NCI-H524 treated with DMSO at 0.1 percent for 48 hours (cell line): ENCODE results near the gene TBC1D13.
"Not testable (repeated sequence)": the region's sequence is repeated elsewhere in the genome, so short reads cannot be mapped to it uniquely, and the experiment has no call there.

Experiments used
- DNase-seq: peaks from one replicate; lab custom pipeline; 2025; lab: John Stamatoyannopoulos, UW

Gene TBC1D13

GRCh38 chr9:128846680-128847030, 59.6 kb downstream of the TBC1D13 start:
- no peak for DNase-seq

DNA sequence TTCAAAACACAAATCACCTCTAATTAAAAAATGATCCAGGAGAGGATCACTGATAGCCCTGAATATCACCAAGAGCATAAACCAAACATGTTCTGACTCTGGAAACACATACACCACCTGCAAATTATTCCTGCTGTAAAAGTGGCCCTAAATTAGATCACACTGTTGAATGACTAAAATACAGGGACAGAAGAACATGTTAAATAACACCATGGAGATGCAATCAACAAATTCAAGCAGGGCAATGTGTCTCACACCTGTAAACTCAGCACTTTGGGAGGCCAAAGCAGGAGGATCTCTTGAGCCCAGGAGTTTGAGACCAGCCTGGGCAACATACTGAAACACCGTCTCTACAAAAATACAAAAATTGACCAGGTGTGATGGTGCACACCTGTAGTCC, 60.8 kb downstream of the TBC1D13 start:
- DNase-seq, result no peak

DNA sequence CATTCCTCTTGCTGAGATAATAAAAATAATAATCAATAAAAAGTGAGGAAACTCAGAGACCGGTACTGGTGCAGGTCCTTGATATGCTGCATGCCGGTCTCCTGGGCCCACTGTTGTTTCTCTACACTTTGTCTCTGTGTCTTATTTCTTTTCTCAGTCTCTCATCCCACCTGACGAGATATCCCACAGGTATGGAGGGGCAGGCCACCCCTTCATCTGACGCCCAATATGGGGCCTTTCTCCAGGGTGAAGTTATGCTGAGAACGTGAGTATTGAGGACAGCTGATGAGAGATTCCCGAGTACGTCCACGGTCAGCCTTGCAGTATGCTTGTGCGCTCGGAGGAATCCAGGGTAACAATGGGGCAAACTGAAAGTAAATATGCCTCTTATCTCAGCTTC, 64.0 kb downstream of the TBC1D13 start:
- not testable (repeated sequence) for DNase-seq

DNA sequence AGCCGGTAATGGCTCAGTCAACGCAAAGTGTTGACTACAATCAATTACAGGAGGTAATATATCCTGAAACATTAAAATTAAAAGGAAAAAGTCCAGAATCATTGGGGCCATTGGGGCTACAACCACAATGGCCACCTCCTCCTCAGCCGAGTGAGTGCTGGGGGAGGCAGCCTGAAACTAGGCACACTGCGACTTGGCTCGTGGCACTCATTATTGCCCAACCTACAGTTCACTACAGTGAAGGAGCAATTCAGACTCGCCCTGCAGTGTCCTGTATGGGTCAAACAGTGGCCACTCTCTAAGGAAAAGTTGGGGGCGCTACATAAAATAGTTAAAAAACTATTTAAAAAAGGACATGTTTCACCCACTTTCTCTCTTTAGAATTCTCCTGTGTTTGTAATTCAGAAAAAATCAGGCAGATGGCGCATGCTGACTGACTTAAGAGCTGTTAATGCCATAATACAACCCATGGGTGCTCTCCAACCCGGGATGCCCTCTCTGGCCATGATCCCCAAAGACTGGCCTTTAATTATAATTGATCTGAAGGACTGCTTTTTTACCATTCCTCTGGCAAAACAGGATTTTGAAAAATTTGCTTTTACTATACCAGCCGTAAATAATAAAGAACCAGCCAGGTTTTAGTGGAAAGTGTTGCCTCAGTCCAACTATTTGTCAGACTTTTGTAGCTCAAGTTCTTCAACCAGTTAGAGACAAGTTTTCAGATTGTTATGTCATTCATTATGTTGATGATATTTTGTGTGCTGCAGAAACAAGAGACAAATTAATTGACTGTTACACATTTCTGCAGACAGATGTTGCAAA, 64.9 kb downstream of the TBC1D13 start:
- not testable (repeated sequence) for DNase-seq

- DNase-seq, result not testable (repeated sequence)
Measured at GRCh38 chr9:128852646-128853045, 65.6 kb downstream of the TBC1D13 start.

DNA sequence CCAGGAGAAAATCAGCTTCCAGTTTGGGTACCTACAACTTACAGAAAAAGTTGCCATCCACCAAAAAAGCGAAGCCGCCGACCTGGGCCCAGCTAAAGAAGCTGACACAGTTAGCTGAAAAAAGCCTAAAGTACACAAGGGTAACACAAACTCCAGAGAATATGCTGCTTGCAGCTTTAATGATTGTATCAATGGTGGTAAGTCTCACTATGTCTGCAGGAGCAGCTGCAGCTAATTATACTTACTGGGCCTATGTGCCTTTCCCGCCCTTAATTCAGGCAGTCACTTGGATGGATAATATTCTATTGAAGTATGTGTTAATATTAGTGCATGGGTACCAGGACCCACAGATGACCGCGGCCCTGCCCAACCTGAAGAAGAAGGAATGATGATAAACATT, 67.4 kb downstream of the TBC1D13 start:
- not testable (repeated sequence) for DNase-seq

DNA sequence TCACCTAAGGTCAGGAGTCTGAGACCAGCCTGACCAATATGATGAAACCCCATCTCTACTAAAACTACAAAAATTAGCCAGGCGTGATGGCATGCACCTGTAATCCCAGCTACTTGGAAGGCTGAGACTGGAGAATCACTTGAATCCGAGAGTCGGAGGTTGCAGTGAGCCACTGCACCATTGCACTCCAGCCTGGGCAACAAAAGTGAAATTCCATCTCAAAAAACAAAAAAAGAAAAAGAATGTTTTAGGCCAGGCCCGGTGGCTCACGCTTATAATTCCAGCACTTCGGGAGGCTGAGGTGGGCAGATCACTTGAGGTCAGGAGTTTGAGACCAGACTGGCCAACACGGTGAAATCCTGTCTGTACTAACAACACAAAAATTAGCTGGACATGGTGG, 71.4 kb downstream of the TBC1D13 start:
- not testable (repeated sequence) for DNase-seq
